PC-3 (cell line): ENCODE measurements around the gene IQSEC1. TPM values are rescaled to one million over a fixed set of nuclear protein-coding genes. Genes with fewer than 3 reads are reported as not detected.
A peak's percentile ranks its signal among the peaks of the same experiment; 100 is the strongest.

Source experiments
- ATAC-seq: fragments of 200-7000 bp; cut with Tn5 transposase; 2 replicates; pipeline ENCODE4 v1.9.1; 2020; ENCODE audit warnings: mild to moderate bottlenecking, moderate library complexity
- BruUV-seq: library from RNA; stranded (reverse); fragments of 400-500 nt; replicated peaks from 2 replicates; lab custom pipeline; 2021; lab: Mats Ljungman, UMichigan
- CTCF ChIA-PET: fragments of 300-600 bp; sonication (Branson Sonifier 250); formaldehyde crosslinking; loops from one replicate; lab custom pipeline; 2022; ENCODE audit warnings: antibody characterized with exemption; lab: Charles Lee
- POLR2A ChIA-PET: fragments of 300-600 bp; sonication (Branson Sonifier 250); formaldehyde crosslinking; loops from one replicate; lab custom pipeline; 2022; ENCODE audit warnings: antibody characterized with exemption; ENCODE audit not compliant: unreplicated experiment; lab: Charles Lee
- DNase-seq: peaks from one replicate; pipeline ENCODE4 v3.0.0-alpha.2; 2015
- H2AFZ ChIP-seq: fragments of 300-600 bp; sonication (generic); 2 replicates; pipeline ENCODE4 v1.6.0; 2016; ENCODE audit warnings: antibody characterized with exemption, low read length
- H3F3A ChIP-seq: fragments of 300-600 bp; sonication (generic); one replicate; pipeline ENCODE4 v1.6.0; 2017; ENCODE audit warnings: antibody characterized with exemption, low read length, control low read depth, mild to moderate bottlenecking; ENCODE audit not compliant: unreplicated experiment
- H3K27ac ChIP-seq: fragments of 300-600 bp; sonication (generic); 2 replicates; pipeline ENCODE4 v1.5.1; 2016; ENCODE audit warnings: mild to moderate bottlenecking, low read length
- H3K27me3 ChIP-seq: fragments of 300-600 bp; sonication (generic); 2 replicates; pipeline ENCODE4 v1.6.1; 2016; ENCODE audit warnings: low read length, mixed read lengths
- H3K36me3 ChIP-seq: fragments of 300-600 bp; sonication (generic); 2 replicates; pipeline ENCODE4 v1.6.1; 2016; ENCODE audit warnings: low read depth, mixed run types, low read length, mixed read lengths
- H3K4me1 ChIP-seq: fragments of 300-600 bp; sonication (generic); 2 replicates; pipeline ENCODE4 v1.5.1; 2016; ENCODE audit warnings: low read length; ENCODE audit not compliant: insufficient read depth
- H3K4me2 ChIP-seq: fragments of 300-600 bp; sonication (generic); 2 replicates; pipeline ENCODE4 v1.6.0; 2016; ENCODE audit warnings: low read length
- H3K4me3 ChIP-seq: fragments of 300-600 bp; sonication (generic); 2 replicates; pipeline ENCODE4 v1.5.1; 2016; ENCODE audit warnings: mild to moderate bottlenecking, low read length, mixed read lengths
- H3K79me2 ChIP-seq: fragments of 300-600 bp; sonication (generic); 2 replicates; pipeline ENCODE4 v1.6.1; 2017; ENCODE audit warnings: low read length, mixed read lengths
- H3K9ac ChIP-seq: fragments of 300-600 bp; sonication (generic); 2 replicates; pipeline ENCODE4 v1.6.0; 2016; ENCODE audit warnings: mild to moderate bottlenecking, low read length
- H3K9me2 ChIP-seq: fragments of 300-600 bp; sonication (generic); replicated peaks from 2 replicates; pipeline ENCODE4 v1.6.1; 2016; ENCODE audit warnings: mixed run types, low read length, mixed read lengths
- H3K9me3 ChIP-seq: fragments of 300-600 bp; sonication (generic); 2 replicates; pipeline ENCODE4 v1.6.1; 2016; ENCODE audit warnings: low read length, mixed read lengths
- H4K20me1 ChIP-seq: fragments of 300-600 bp; sonication (generic); 2 replicates; pipeline ENCODE4 v1.6.1; 2016; ENCODE audit warnings: low read length, mixed read lengths
- EZH2 ChIP-seq: fragments of 300-600 bp; sonication (generic); IDR thresholded peaks from one replicate; pipeline ENCODE4 v1.6.1; 2017; ENCODE audit warnings: antibody characterized with exemption, mild to moderate bottlenecking, low read length; ENCODE audit not compliant: unreplicated experiment
- EZH2phosphoT487 ChIP-seq: fragments of 300-600 bp; sonication (generic); IDR thresholded peaks from 2 replicates; pipeline ENCODE4 v1.6.1; 2018; ENCODE audit warnings: mild to moderate bottlenecking, antibody characterized with exemption, low read length, borderline replicate concordance
- intact Hi-C: fragments of 100-400 bp; cut with micrococcal nuclease; formaldehyde crosslinking; loops from 2 replicates; pipeline ENCODE4 v1.9.0; 2023
- total RNA-seq: library from RNA; depleted of rRNA; stranded (reverse); fragments of >200 nt; gene quantifications from 2 replicates; pipeline ENCODE4 v1.2.3, GENCODE V29; 2014
- TF ChIP-seq, protein P1 (sequence below): fragments of 300-600 bp; sonication (generic); conservative IDR thresholded peaks from 2 replicates; pipeline ENCODE4 v1.5.1; 2017; ENCODE audit warnings: antibody characterized with exemption, low read depth, mild to moderate bottlenecking, low read length

The IQSEC1 gene
- total RNA-seq, 1 experiment from 2014 or later: 37.9 TPM

DNA sequence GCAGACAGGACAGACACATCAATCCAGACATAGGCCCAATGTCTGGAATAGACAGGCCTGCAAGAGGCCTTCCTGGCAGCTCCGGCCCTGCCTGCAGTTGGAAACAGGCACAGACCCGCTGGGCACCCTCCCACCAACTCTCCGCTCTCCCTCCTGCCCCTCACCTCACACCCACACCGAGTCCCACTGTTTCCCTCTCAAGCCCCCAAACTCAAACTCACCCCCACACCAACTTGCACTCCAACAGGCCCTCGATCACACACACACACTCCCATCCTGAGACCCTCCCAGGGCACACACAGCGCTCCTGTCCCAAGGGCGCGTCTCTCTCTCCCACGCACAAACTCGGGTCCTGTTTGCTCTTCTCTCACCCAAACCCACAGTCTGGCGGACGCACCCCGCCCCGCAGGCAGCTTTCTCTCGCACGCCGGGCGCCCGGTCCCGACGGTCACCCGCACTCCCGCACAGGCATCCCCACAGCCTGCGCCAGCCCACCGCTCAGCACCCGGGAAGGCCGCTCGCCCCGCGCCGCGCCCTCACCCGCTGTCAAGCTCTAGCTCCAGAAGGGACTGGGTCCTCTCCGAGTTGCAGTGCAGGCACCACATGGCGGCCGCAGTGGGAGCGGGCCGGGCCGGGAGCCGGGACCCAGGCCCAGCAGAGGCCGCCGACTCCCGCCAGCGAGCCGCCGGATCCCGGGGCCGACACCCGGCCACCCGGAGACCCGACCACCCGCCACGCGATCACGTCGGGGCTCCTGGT, 106.2 kb downstream of the IQSEC1 start:
- peak; percentile 43 for ATAC-seq
- intact Hi-C loops: no loop called here
- no peak for TF ChIP-seq EZH2phosphoT487
- TF ChIP-seq, protein P1, sequence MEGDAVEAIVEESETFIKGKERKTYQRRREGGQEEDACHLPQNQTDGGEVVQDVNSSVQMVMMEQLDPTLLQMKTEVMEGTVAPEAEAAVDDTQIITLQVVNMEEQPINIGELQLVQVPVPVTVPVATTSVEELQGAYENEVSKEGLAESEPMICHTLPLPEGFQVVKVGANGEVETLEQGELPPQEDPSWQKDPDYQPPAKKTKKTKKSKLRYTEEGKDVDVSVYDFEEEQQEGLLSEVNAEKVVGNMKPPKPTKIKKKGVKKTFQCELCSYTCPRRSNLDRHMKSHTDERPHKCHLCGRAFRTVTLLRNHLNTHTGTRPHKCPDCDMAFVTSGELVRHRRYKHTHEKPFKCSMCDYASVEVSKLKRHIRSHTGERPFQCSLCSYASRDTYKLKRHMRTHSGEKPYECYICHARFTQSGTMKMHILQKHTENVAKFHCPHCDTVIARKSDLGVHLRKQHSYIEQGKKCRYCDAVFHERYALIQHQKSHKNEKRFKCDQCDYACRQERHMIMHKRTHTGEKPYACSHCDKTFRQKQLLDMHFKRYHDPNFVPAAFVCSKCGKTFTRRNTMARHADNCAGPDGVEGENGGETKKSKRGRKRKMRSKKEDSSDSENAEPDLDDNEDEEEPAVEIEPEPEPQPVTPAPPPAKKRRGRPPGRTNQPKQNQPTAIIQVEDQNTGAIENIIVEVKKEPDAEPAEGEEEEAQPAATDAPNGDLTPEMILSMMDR: no peak
- no peak for TF ChIP-seq EZH2
- Histone ChIP-seq H3K4me2 (peak overlapping the region; percentile 96), H3K27me3 (no peaks in the 10 kb centered on the region), H3K9me2 (no peaks in the 10 kb centered on the region), H3K9ac (peak overlapping the region; percentile 92), H3K79me2 (peaks cover 53% of the 10 kb centered on the region), H3F3A (no peaks in the 10 kb centered on the region), H3K9me3 (no peaks in the 10 kb centered on the region), H2AFZ (peak overlapping the region; percentile 68), H3K4me3 (peak overlapping the region; percentile 96), H3K36me3 (no peaks in the 10 kb centered on the region), H3K27ac (no peak overlapping the region), H3K4me1 (peaks cover 27% of the 10 kb centered on the region), H4K20me1 (peaks cover 31% of the 10 kb centered on the region; the same call in 1 of the 2 replicates)
- DNase-seq: no peak
- CTCF ChIA-PET: interaction anchor here (0.6 to 1.4 kb wide), 4 partner anchors 17 to 448 kb away, joined by 3 to 8 read pairs (median 4); no protein-coding TSS in a partner anchor
- POLR2A ChIA-PET: interaction anchor here (0.8 kb wide), 1 partner anchor 1261 kb away, joined by 3 read pairs; no protein-coding TSS in a partner anchor
- no TSS peak for BruUV-seq

- TF ChIP-seq EZH2 (no peak), EZH2phosphoT487 (no peak)
- TF ChIP-seq, protein P1: no peak
- H2AFZ ChIP-seq: 0 out of 2 replicates have a peak overlapping the region, but pooled peaks have one; percentile 68
- TSS peak; percentile 7 for BruUV-seq
- H3K9me3 ChIP-seq: no peaks in the 10 kb centered on the region
- no peaks in the 10 kb centered on the region for H3K27me3 ChIP-seq
- H3K27ac ChIP-seq: no peak overlapping the region
- peak overlapping the region; percentile 96 for H3K4me3 ChIP-seq
- peak overlapping the region; percentile 96 for H3K4me2 ChIP-seq
- no peaks in the 10 kb centered on the region for H3K9me2 ChIP-seq
- ChIA-PET CTCF (interaction anchor here (1.4 kb wide), 1 partner anchor 18 kb away, joined by 4 read pairs; no protein-coding TSS in a partner anchor), POLR2A (no interaction called here)
- DNase-seq: peak; percentile 12
- no peak for ATAC-seq
- intact Hi-C loops: no loop called here
- H4K20me1 ChIP-seq: peaks cover 31% of the 10 kb centered on the region; the same call in 1 of the 2 replicates
- peak overlapping the region; percentile 92 for H3K9ac ChIP-seq
- H3K79me2 ChIP-seq: peaks cover 61% of the 10 kb centered on the region
- H3K4me1 ChIP-seq: peaks cover 27% of the 10 kb centered on the region
- H3F3A ChIP-seq: no peaks in the 10 kb centered on the region
- H3K36me3 ChIP-seq: no peaks in the 10 kb centered on the region
Measured at GRCh38 chr3:12965999-12966846, 107.0 kb downstream of the IQSEC1 start.
